ENCODE results near the gene TMEM125.

Gene TMEM125

DNA sequence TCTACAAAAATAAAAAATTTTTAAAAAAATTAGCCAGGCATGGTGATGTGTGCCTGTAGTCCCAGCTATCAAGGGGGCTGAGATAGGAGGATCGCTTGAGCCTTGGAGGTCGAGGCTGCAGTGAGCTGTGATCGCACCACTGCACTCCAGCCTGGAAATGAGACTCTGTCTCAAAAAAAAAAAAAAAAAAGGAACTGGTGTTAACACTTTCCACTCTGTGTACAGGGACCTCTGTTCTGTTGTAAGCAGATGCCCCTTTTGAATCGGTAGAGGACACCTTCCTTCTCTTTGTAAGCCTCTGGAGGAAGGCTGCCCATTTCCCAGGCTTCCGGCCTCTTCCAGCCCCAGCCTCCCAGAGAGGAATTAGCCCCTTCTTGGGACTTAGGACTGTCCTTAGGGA is 22.9 kb downstream of the TMEM125 start:
- TF ChIP-seq, protein P1, sequence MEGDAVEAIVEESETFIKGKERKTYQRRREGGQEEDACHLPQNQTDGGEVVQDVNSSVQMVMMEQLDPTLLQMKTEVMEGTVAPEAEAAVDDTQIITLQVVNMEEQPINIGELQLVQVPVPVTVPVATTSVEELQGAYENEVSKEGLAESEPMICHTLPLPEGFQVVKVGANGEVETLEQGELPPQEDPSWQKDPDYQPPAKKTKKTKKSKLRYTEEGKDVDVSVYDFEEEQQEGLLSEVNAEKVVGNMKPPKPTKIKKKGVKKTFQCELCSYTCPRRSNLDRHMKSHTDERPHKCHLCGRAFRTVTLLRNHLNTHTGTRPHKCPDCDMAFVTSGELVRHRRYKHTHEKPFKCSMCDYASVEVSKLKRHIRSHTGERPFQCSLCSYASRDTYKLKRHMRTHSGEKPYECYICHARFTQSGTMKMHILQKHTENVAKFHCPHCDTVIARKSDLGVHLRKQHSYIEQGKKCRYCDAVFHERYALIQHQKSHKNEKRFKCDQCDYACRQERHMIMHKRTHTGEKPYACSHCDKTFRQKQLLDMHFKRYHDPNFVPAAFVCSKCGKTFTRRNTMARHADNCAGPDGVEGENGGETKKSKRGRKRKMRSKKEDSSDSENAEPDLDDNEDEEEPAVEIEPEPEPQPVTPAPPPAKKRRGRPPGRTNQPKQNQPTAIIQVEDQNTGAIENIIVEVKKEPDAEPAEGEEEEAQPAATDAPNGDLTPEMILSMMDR (IDR thresholded peaks at IDR 0.05; ENCODE audit: low read length, missing control alignments), result no peak
- no peak overlapping the region for H3K4me3 ChIP-seq (replicated peaks; ENCODE audit: low read depth, low read length)
- DNase-seq (ENCODE audit: low read depth), result no peak

DNA sequence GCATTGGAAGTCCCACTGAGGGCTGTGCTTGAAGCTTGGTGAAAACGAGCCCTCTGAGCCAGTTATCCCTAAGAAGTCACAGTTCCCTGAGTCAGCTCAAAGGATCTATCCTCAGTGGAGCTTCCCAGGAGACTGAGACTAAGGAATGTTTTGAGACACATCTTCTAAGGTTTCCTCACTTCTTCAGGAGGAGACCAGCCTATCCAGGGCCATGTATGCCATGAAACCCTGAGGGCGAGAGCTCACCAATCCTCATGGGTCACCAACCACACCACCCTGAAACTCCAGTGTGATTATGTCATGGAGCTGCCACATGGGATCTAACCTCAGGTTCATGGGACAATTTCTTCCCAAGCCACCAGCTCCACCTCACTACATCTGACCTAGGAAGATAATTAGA is 23.4 kb downstream of the TMEM125 start:
- DNase-seq (ENCODE audit: low read depth), result no peak
- H3K4me3 ChIP-seq (replicated peaks; ENCODE audit: low read depth, low read length), result no peak overlapping the region
- TF ChIP-seq, protein P1 (IDR thresholded peaks at IDR 0.05; ENCODE audit: low read length, missing control alignments), result no peak

DNA sequence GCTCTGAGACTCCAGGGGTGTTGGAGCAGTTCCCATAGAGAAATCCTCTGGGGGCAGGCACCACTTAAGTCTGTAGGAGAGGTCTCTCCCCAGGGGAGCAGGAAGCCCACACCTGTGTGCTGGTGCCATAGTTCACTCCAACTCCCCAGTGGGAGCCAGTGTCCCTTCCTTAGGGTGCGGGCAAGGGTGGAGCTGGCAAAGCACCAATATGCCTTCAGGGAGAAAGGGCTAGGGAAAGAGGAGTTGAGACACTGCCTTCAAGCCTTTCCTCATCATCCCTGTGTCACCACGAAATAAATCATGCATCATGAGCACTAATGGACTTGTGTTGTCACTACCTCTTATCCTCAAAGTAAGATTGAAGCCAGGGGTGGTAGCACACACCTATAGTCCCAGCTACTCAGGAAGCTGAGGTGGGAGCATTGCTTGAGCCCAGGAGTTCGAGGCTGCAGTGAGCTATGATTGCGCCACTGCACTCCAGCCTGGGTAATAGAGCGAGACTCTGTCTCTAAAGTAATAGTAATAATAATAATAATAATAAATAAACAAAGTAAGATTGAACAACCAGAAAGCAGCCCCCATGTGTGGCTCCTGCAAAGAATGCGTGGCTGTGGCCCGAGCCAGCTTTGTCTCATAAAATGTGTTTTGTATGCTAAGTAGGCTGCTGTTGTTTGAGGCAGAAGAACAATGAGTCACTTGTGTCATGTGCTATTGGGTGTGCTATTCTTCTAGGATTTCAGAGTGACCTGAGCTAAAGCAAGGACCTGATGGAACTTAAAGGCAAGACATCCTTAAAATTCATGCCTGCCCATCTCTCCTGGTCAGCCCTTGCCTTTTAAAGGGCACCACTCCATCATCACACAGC is 24.3 kb downstream of the TMEM125 start:
- DNase-seq (ENCODE audit: low read depth), result peak; percentile 66
- TF ChIP-seq, protein P1 (IDR thresholded peaks at IDR 0.05; ENCODE audit: low read length, missing control alignments), result no peak
- H3K4me3 ChIP-seq (replicated peaks; ENCODE audit: low read depth, low read length), result no peak overlapping the region

DNA sequence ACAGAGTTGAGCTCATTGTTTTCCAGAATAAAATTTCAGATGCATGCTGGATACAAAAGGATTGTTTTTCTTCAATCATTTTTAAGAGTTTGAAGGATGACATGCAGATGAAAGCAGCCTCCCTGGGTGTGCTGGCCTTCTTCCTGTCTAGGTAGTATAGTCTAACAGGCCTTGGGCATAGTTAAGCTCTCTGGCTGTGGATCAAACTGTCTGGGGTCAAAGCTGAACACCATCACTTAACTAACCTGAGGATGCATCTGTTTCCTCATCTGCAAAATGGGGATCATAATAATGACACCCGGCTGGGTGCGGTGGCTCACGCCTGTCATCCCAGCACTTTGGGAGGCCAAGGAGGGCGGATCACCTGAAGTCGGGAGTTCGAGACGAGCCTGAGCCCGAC is 25.0 kb downstream of the TMEM125 start:
- TF ChIP-seq, protein P1 (IDR thresholded peaks at IDR 0.05; ENCODE audit: low read length, missing control alignments), result no peak
- DNase-seq (ENCODE audit: low read depth), result no peak
- no peak overlapping the region for H3K4me3 ChIP-seq (replicated peaks; ENCODE audit: low read depth, low read length)

DNA sequence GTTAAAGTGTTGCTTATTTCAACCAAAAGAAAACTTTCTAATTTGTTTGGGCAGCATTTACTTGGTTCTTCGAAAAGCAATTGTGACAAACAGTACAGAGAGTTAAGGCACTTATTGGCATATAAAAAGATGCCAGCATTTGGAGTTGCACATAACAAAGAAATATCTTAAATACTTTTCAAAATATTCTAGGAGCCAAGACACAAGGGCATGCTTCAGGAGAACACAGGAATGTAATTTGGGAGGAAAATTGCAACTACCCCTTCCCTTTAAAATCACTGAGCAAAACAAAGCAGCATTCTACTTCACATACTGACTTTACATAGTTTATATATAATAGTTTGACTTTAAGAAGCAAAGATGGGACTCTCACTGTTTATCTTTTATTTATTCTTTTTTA is 26.4 kb downstream of the TMEM125 start:
- DNase-seq (ENCODE audit: low read depth), result no peak
- H3K4me3 ChIP-seq (replicated peaks; ENCODE audit: low read depth, low read length), result no peak overlapping the region
- TF ChIP-seq, protein P1 (IDR thresholded peaks at IDR 0.05; ENCODE audit: low read length, missing control alignments), result no peak

DNA sequence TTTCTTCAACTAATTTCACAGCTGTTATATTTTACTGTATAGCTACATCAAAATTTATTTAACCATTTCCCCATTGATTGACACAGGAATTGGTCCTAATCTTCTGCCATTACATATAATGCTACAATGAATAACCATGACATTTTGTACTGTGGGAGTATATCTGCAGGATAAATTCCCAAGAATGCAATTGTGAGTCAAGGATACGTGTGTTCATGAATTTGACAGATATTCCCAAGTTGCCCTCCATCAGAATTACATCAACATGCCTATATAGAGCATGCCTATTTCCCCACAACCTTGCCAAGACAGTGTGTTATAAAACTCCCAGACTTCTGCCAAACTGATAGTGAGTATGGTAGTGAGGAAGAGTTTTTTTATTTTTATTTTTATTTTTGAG is 28.3 kb downstream of the TMEM125 start:
- TF ChIP-seq, protein P1 (IDR thresholded peaks at IDR 0.05; ENCODE audit: low read length, missing control alignments), result no peak
- DNase-seq (ENCODE audit: low read depth), result peak; percentile 17
- H3K4me3 ChIP-seq (replicated peaks; ENCODE audit: low read depth, low read length), result no peak overlapping the region

DNA sequence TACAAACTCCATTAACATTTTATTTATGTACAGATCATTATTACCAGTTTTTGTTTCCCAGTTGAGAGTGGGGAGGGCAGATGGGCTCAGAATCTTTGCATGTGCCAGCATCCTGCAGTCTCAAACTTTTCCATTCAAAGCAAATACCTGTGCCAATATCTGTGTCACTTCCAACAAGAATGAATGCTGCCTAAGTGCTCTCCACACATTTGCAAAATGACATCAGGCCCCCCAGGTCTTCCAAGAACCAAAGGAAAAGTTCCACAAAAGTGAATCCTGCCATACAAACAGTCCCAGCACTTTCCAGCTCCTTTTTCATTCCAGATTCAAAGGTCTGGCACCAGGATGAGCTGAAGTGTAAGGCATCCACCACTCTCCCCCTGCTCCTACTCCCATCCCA is 29.3 kb downstream of the TMEM125 start:
- no peak overlapping the region for H3K4me3 ChIP-seq (replicated peaks; ENCODE audit: low read depth, low read length)
- TF ChIP-seq, protein P1 (IDR thresholded peaks at IDR 0.05; ENCODE audit: low read length, missing control alignments), result no peak

More for the DNA sequence above, 29.3 kb downstream of the TMEM125 start:
- no peak for DNase-seq (ENCODE audit: low read depth)

Data from fibroblast of pulmonary artery (primary cell).